Measurements from ENCODE around the gene APOLD1. TPM values are rescaled to one million over a fixed set of nuclear protein-coding genes. Genes with fewer than 3 reads are reported as not detected.
"Not testable (repeated sequence)": the region's sequence is repeated elsewhere in the genome, so short reads cannot be mapped to it uniquely, and the experiment has no call there.

The APOLD1 gene
- total RNA-seq: 21.3 TPM
- long read RNA-seq, full-length matches to known transcripts: 21 of 39 reads
- long read RNA-seq, partial matches to known transcripts: 15 of 39 reads
- long read RNA-seq, other reads (novel, unspliced or antisense): 3 of 39 reads

GRCh38 chr12:12784911-12785814, at the start of gene APOLD1:
APOLD1 (plus strand) TSS chr12:12785659; CDS start chr12:12785692, 33 bp downstream.
- ATAC-seq (peak; percentile 39), DNase-seq (peak; percentile 51)
- intact Hi-C loops (cut with micrococcal nuclease): no loop called here

GRCh38 chr12:12736759-12737676, 48.4 kb upstream of the APOLD1 start:
- ATAC-seq: peak; percentile 77
- no peak for DNase-seq
- intact Hi-C loops (cut with micrococcal nuclease): no loop called here

GRCh38 chr12:12738152-12738551, 47.3 kb upstream of the APOLD1 start:
- intact Hi-C loops (cut with micrococcal nuclease); DNase-seq; ATAC-seq: not testable (repeated sequence)

GRCh38 chr12:12741660-12742059, 43.8 kb upstream of the APOLD1 start:
- DNase-seq (no peak), ATAC-seq (peak; percentile 43)
- intact Hi-C loops (cut with micrococcal nuclease): no loop called here

GRCh38 chr12:12744546-12745305, 40.7 kb upstream of the APOLD1 start:
- intact Hi-C loops (cut with micrococcal nuclease): no loop called here
- DNase-seq (no peak), ATAC-seq (no peak)

- no peak for DNase-seq
- no peak for ATAC-seq
- intact Hi-C loops (cut with micrococcal nuclease): no loop called here
Measured at GRCh38 chr12:12745576-12746211, 39.8 kb upstream of the APOLD1 start.

- no peak for ATAC-seq
- intact Hi-C loops (cut with micrococcal nuclease): no loop called here
- no peak for DNase-seq
Measured at GRCh38 chr12:12747278-12747677, 38.2 kb upstream of the APOLD1 start.

- intact Hi-C loops (cut with micrococcal nuclease): no loop called here
- no peak for DNase-seq
- ATAC-seq: no peak
Measured at GRCh38 chr12:12748044-12748443, 37.4 kb upstream of the APOLD1 start.

GRCh38 chr12:12749433-12749832, 36.0 kb upstream of the APOLD1 start:
- no peak for DNase-seq
- ATAC-seq: no peak
- intact Hi-C loops (cut with micrococcal nuclease): no loop called here

GRCh38 chr12:12755923-12756322, 29.5 kb upstream of the APOLD1 start:
- DNase-seq (no peak), ATAC-seq (no peak)
- intact Hi-C loops (cut with micrococcal nuclease): no loop called here

- no peak for DNase-seq
- ATAC-seq: no peak
- intact Hi-C loops (cut with micrococcal nuclease): no loop called here
Measured at GRCh38 chr12:12757121-12757520, 28.3 kb upstream of the APOLD1 start.

GRCh38 chr12:12759234-12759915, 26.1 kb upstream of the APOLD1 start:
- intact Hi-C loops (cut with micrococcal nuclease): no loop called here
- DNase-seq (no peak), ATAC-seq (no peak)

- no peak for ATAC-seq
- no peak for DNase-seq
- intact Hi-C loops (cut with micrococcal nuclease): no loop called here
Measured at GRCh38 chr12:12764824-12765223, 20.6 kb upstream of the APOLD1 start.

- DNase-seq (no peak), ATAC-seq (no peak)
- intact Hi-C loops (cut with micrococcal nuclease): no loop called here
Measured at GRCh38 chr12:12770262-12770661, 15.2 kb upstream of the APOLD1 start.

GRCh38 chr12:12774791-12775190, 10.7 kb upstream of the APOLD1 start:
- no peak for ATAC-seq
- DNase-seq: no peak
- intact Hi-C loops (cut with micrococcal nuclease): no loop called here

- ATAC-seq: no peak
- intact Hi-C loops (cut with micrococcal nuclease): no loop called here
- no peak for DNase-seq
Measured at GRCh38 chr12:12776261-12776660, 9.2 kb upstream of the APOLD1 start.

- DNase-seq (no peak), ATAC-seq (no peak)
- intact Hi-C loops (cut with micrococcal nuclease): no loop called here
Measured at GRCh38 chr12:12777092-12777491, 8.4 kb upstream of the APOLD1 start.

GRCh38 chr12:12779007-12779406, 6.5 kb upstream of the APOLD1 start:
- intact Hi-C loops (cut with micrococcal nuclease): no loop called here
- no peak for DNase-seq
- ATAC-seq: no peak
